A549 treated with AZD9567 at 1 μM for 4 hours (cell line): ENCODE measurements around the gene RUSC1. TPM values are rescaled to one million over a fixed set of nuclear protein-coding genes. Genes with fewer than 3 reads are reported as not detected.

Source experiments
- total RNA-seq: library from RNA; stranded (reverse); fragments of 200-300 nt; extraction: Qiagen RNA extraction; gene quantifications from 5 replicates; pipeline ENCODE4 v1.2.3, GENCODE V29; 2022; ENCODE audit not compliant: insufficient read depth

The RUSC1 gene
- 40.7 to 56.9 TPM (median 56.2 TPM) in 5 replicates for total RNA-seq

DNA sequence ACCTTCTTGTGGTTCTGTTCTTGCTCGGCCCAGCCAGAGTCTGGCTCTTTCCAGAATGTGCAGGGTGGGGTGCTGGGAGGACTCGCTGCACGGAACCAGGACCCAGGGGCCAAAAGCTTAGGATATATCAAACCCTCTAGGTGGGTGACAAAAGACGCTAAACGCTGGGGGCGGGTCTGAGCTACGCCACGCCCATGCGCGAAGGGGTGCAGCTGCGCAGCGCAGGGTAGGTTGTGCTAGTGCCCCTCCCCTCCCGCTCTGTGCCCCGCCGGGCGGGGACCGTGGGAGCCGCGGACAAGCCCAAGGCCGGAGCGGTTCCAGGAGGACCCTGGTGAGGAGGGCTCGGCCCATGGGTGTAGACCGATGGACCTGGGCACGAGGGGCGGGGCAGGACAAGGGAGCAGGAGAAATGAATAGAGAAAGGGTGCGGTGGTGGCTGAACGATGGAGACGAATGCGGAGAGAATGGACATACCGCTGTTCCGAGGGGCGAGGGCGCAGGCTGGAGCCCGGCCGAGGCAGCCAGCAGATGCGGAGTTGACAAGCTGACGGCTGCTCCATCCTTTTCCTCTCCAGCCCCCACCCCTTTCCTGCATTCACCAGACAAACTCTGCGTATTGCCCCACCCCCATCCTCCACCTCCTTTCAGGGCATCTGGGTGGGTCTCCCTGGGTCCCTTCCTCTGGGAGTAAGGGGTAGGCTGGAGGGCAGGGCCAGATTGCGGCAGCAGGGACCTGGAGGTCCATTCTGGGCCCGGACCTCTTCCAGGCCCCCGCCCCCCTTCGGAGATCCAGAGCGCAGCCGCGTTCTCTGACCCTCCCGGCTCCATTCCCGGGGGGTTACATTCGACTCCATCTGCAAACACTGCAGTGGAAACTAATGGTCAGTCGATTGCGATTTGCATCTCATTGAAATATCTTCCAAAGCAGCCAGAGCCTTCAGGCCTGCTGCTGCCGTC lies at the start of gene RUSC1:
Gene RUSC1 (plus strand): TSS at position 234 of the 957 bp plus-strand sequence. CDS start 880 bp downstream, outside the sequence.

DNA sequence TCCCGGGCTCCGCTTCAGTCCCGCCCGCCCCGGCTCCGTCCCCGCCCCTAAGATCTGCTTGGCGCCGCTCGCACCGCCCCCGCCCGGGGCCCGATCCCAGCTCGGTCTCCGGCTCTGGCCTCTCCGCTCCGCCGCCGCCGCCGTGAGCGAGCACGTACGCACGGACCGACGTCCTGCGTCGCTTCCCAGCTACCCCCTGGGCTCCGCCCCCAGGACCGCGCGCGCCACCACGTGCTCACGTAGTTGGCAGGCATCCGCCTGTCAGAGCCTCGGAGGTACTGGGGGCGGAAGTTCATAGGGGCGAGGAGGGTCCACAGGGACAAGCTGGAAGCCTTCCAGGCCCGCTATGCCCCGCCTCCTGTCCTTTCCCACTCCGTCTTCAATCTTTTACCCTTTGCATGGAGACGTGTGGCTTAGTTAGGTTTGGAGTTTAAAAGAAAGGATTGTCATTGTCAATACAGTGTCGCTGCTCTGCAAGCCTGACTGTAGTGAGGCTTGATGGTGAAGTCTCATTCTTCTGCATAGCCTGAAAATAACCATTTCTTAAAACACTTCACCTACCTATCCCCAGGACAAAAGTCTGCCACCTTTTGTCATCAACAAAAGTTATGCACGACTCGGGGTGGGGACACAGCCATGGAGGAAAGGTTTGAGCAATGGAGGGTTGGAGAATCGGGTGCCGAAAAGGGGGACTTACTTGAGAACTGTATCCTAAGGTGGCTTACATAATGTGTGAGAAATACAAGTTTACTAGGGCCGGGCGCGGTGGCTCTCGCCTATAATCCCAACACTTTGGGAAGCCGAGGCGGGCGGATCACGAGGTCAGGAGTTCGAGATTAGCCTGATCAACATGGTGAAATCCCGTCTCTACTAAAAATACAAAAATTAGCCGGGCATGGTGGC lies 47.1 kb upstream of the RUSC1 start, which contains the start of gene CLK2:
Gene CLK2 (minus strand): TSS at position 162 of the 903 bp plus-strand sequence. CDS start 2,527 bp downstream, outside the sequence.

GRCh38 chr1:155277070-155277901 lies 43.4 kb upstream of the RUSC1 start, which contains the start of gene HCN3:
Gene HCN3 (plus strand): TSS chr1:155277463. CDS start chr1:155277591, 128 bp downstream.

DNA sequence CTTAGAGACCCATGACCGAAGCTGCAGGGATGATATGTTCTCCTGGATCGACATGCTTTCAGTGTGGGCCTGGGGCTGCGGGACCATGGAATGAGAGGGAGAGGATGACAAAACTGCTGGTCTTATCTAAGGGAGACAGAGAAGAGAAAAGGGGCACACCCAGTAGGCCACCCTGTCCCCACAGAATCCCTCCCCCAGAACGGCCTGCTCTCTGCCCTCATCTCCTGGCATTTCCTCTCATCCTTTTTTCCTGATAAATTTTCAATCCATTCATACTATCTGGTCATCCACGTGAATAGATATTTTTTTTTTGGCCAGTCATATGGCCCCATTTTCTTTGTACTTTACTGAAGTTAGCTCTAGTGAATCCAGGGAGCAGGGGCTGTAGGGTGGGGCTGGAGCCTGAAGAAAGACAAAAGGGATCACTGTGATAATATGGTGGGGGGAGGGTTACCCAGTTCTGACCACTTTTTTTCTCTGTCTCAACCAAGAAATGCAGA lies 19.3 kb upstream of the RUSC1 start, which contains the start of gene PKLR:
Gene PKLR (minus strand): TSS at position 97 of the 500 bp plus-strand sequence. CDS start 43 bp downstream, at position 54.

GRCh38 chr1:155308493-155309422 lies 11.9 kb upstream of the RUSC1 start, which contains the start of gene FDPS:
Gene FDPS (plus strand): TSS chr1:155308866. CDS start chr1:155309790, 924 bp downstream.

Other genes starting within 250 kb of the RUSC1 start
- gene EFNA3, start 242.1 kb upstream of the RUSC1 start, total RNA-seq = 7.0 to 11.0 TPM (median 7.7 TPM) in 5 replicates
- gene EFNA1, start 193.0 kb upstream of the RUSC1 start, total RNA-seq = 23.7 to 35.1 TPM (median 30.9 TPM) in 5 replicates
- 32.9 to 44.7 TPM (median 35.7 TPM) in 5 replicates for gene SLC50A1, start 185.0 kb upstream of the RUSC1 start, total RNA-seq
- gene DPM3, start 180.4 kb upstream of the RUSC1 start, total RNA-seq = 71.3 to 102 TPM (median 100 TPM) in 5 replicates
- 226 to 261 TPM (median 239 TPM) in 5 replicates for gene KRTCAP2, start 147.6 kb upstream of the RUSC1 start, total RNA-seq
- 1.6 to 2.4 TPM (median 2.0 TPM) in 4 of 5 replicates, not detected in the other for gene TRIM46, start 147.0 kb upstream of the RUSC1 start, total RNA-seq
- 3.3 to 11.6 TPM (median 9.6 TPM) in 5 replicates for gene THBS3, start 113.0 kb upstream of the RUSC1 start, total RNA-seq
- 71.0 to 72.9 TPM (median 72.6 TPM) in 5 replicates for gene MTX1, start 112.2 kb upstream of the RUSC1 start, total RNA-seq
- gene ENTREP3, start 65.4 kb upstream of the RUSC1 start, total RNA-seq = 28.4 to 32.9 TPM (median 29.7 TPM) in 5 replicates
- 106 to 136 TPM (median 123 TPM) in 5 replicates for gene SCAMP3, start 58.5 kb upstream of the RUSC1 start, total RNA-seq
- 18.9 to 35.2 TPM (median 31.1 TPM) in 5 replicates for gene CLK2, start 47.4 kb upstream of the RUSC1 start, total RNA-seq
- 1.6 to 6.1 TPM (median 5.0 TPM) in 5 replicates for gene HCN3, start 43.4 kb upstream of the RUSC1 start, total RNA-seq
- gene PKLR, start 19.5 kb upstream of the RUSC1 start, total RNA-seq = 0.02 to 0.03 TPM in 2 of 5 replicates, not detected in the others
- 158 to 170 TPM (median 163 TPM) in 5 replicates for gene FDPS, start 12.0 kb upstream of the RUSC1 start, total RNA-seq
- gene ASH1L, start 241.9 kb downstream of the RUSC1 start, total RNA-seq = 9.2 to 12.1 TPM (median 11.7 TPM) in 5 replicates